ENCODE data around the gene ZSCAN9. TPM values are rescaled to one million over a fixed set of nuclear protein-coding genes. Genes with fewer than 3 reads are reported as not detected.
A peak's percentile ranks its signal among the peaks of the same experiment; 100 is the strongest.

The ZSCAN9 gene
- total and polyA plus RNA-seq, 9 of the 15 experiments (the other 6 are each of a cell fraction or from before 2014, with no cell fraction given) = 18.8 to 48.9 (median 28.7) TPM

DNA sequence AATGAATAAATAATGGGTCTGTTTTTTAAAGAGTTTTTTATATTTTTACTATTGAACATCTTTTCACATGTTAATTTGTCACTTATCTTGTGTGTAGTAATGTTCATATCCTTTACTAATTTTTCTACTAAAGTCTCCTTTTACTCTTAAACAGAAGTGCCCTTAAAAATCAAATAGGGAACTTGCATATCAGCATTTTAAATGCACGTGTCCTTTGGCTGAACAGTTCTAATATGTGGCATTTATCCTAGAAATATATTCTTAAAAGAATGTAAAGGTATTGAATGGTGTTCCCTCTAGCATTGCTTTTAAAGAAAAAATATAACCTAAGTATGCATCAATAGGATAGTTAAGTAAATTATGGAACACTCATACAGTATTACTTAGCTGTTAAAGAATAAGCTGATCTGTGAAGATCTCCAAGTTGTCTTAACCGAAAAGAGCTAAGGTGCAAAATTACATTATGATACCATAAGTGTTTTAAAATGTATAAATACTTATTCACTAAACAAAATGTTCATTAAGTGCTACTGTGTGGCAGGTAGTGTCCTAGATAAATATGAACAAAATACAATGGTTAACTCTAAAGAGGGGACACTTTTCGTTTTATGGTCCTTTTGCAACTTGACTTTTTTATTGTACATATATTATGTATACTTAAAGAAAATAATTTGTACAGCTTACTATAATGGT lies 55.7 kb downstream of the ZSCAN9 start:
- ChIA-PET CTCF (ENCODE audit: low intra/inter-chr PET ratio) (no interaction called here), POLR2A (interaction anchor here (0.5 to 5.4 kb wide), 17 partner anchors 12 to 596 kb away, joined by 3 to 61 read pairs (median 4); partner anchors contain the start of genes ZKSCAN4, ZKSCAN8 and ZSCAN26)
- Histone ChIP-seq H3K4me2 (ENCODE audit: insufficient read depth, low read length) (peak overlapping the region; percentile 85), H4K20me1 (replicated peaks; ENCODE audit: control insufficient read depth, insufficient read depth, low read length) (no peaks in the 10 kb centered on the region), H2AFZ (ENCODE audit: low read depth, low read length) (peak overlapping the region; percentile 87), H3K9me1 (ENCODE audit: control insufficient read depth, insufficient read depth, low read length) (no peaks in the 10 kb centered on the region), H3K4me3 (peak overlapping the region; percentile 73), H3K36me3 (ENCODE audit: control insufficient read depth, insufficient read depth, low read length) (peaks cover 41% of the 10 kb centered on the region), H3K9ac (ENCODE audit: insufficient read depth in 1 of 2, low read depth in 2 of 2, low read length in 2 of 2) (peak overlapping the region in 1 of 2 experiments; percentile 81; a peak in 3 of 4 replicates), H3K27me3 (ENCODE audit: control insufficient read depth in 2 of 2, insufficient read depth in 2 of 2, low read length in 2 of 2) (no peaks in the 10 kb centered on the region), H3K4me1 (replicated peaks in 1 of 2; ENCODE audit: control insufficient read depth in 2 of 2, insufficient read depth in 2 of 2, low read length in 2 of 2) (peaks cover 4 to 7% of the 10 kb centered on the region in 2 experiments; a peak in 2 of 5 replicates), H3K27ac (ENCODE audit: extremely low read depth, low read depth, low read length) (peak overlapping the region; percentile 48; the same call in 1 of the 3 replicates), H3K79me2 (ENCODE audit: control insufficient read depth, insufficient read depth, low read length) (peaks cover 16% of the 10 kb centered on the region), H3K9me3 (replicated peaks; ENCODE audit: control insufficient read depth, insufficient read depth, low read depth, low read length) (peaks cover 6% of the 10 kb centered on the region; the same call in 1 of the 2 replicates)
- intact Hi-C loops (cut with micrococcal nuclease) = loop anchor here (1.0 to 5.0 kb wide), 3 partner anchors 53 to 74 kb away; partner anchors contain the start of genes ZSCAN31 and ZSCAN9
- ATAC-seq = no peak
- FAIRE-seq = no peak
- DNase-seq (ENCODE audit: extremely low read depth in 1 of 4, low spot score in 3 of 4) = no peak
- TSS peak; percentile 77 for BruUV-seq (replicated peaks)
- WGBS (ENCODE audit: insufficient coverage, low coverage, missing lambda C conversion rate) = 16% methylated on average over 3 of the region's 3 CpGs
- in situ Hi-C loops (cut with MboI) = no loop called here
- TF ChIP-seq RBFOX2 (IDR thresholded peaks at IDR 0.05; ENCODE audit: low read depth, low read length) (no peak), MYNN (IDR thresholded peaks at IDR 0.05) (no peak), MYNN (CRISPR knock-in tag; IDR thresholded peaks at IDR 0.05) (no peak), PML (IDR thresholded peaks at IDR 0.05; ENCODE audit: low read length) (no peak), MECOM (CRISPR knock-in tag; IDR thresholded peaks at IDR 0.05) (0 out of 2 replicates have a peak, but pooled peaks have one; percentile 20), CSDE1 (IDR thresholded peaks at IDR 0.05) (0 out of 4 replicates have a peak, but pooled peaks of 1 of the 2 experiments have one; percentile 46), CHD2 (IDR thresholded peaks at IDR 0.05; ENCODE audit: low read depth, low read length) (no peak), SRF (CRISPR knock-in tag; IDR thresholded peaks at IDR 0.05) (no peak), ZNF785 (CRISPR knock-in tag; IDR thresholded peaks at IDR 0.05) (no peak), ZNF583 (CRISPR knock-in tag; IDR thresholded peaks at IDR 0.05) (no peak), ZNF589 (CRISPR knock-in tag; IDR thresholded peaks at IDR 0.05; ENCODE audit: low read depth) (no peak), CC2D1A (IDR thresholded peaks at IDR 0.05) (no peak), RFX7 (CRISPR knock-in tag; IDR thresholded peaks at IDR 0.05) (no peak)
- TF ChIP-seq, protein P1, sequence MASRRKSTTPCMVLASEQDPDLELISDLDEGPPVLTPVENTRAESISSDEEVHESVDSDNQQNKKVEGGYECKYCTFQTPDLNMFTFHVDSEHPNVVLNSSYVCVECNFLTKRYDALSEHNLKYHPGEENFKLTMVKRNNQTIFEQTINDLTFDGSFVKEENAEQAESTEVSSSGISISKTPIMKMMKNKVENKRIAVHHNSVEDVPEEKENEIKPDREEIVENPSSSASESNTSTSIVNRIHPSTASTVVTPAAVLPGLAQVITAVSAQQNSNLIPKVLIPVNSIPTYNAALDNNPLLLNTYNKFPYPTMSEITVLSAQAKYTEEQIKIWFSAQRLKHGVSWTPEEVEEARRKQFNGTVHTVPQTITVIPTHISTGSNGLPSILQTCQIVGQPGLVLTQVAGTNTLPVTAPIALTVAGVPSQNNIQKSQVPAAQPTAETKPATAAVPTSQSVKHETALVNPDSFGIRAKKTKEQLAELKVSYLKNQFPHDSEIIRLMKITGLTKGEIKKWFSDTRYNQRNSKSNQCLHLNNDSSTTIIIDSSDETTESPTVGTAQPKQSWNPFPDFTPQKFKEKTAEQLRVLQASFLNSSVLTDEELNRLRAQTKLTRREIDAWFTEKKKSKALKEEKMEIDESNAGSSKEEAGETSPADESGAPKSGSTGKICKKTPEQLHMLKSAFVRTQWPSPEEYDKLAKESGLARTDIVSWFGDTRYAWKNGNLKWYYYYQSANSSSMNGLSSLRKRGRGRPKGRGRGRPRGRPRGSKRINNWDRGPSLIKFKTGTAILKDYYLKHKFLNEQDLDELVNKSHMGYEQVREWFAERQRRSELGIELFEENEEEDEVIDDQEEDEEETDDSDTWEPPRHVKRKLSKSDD (conservative IDR thresholded peaks at IDR 0.05; ENCODE audit: low read length) = no peak

Data from K562 (cell line).